LoVo (cell line): Measurements from ENCODE around the gene TNFRSF9.
A peak's percentile ranks its signal among the peaks of the same experiment; 100 is the strongest.
"Not testable (repeated sequence)": the region's sequence is repeated elsewhere in the genome, so short reads cannot be mapped to it uniquely, and the experiment has no call there.

Source experiments
- DNase-seq: peaks from one replicate; pipeline ENCODE4 v3.0.0-alpha.2; 2016; ENCODE audit warnings: low spot score

Gene TNFRSF9

DNA sequence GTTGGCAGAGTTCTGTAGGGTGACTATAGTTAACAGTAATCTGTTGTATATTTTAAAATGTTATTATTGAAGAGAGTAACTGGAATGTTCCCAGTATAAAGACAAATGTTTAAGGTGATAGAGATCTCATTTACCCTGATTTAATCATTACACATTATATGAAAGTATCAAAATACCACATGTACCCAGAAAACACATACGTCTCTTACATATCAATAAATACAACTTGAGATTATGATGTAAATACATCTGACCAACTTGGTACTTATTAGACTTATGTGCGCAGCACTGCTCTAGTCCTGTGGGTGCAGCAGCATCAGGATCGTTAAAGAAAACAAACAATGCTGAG lies 20.2 kb upstream of the TNFRSF9 start:
- no peak for DNase-seq

DNA sequence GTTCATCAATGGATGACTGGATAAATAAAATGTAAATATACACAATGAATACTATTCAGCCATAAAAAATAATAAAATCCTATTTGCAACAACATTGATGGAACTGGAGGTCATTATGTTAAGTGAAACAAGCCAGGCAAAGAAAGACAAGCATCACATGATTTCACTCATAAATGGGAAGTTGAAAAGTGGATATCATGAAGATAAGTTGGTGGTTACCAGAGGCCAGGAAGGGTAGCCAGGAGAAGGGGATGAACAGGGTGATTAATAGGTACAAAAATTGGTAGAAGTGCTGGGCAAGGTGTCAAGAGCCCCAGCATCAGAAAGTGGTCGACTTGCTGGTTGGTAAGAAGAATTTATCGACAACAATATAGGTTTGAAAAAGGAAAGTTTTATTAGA lies 19.5 kb upstream of the TNFRSF9 start:
- no peak for DNase-seq

DNA sequence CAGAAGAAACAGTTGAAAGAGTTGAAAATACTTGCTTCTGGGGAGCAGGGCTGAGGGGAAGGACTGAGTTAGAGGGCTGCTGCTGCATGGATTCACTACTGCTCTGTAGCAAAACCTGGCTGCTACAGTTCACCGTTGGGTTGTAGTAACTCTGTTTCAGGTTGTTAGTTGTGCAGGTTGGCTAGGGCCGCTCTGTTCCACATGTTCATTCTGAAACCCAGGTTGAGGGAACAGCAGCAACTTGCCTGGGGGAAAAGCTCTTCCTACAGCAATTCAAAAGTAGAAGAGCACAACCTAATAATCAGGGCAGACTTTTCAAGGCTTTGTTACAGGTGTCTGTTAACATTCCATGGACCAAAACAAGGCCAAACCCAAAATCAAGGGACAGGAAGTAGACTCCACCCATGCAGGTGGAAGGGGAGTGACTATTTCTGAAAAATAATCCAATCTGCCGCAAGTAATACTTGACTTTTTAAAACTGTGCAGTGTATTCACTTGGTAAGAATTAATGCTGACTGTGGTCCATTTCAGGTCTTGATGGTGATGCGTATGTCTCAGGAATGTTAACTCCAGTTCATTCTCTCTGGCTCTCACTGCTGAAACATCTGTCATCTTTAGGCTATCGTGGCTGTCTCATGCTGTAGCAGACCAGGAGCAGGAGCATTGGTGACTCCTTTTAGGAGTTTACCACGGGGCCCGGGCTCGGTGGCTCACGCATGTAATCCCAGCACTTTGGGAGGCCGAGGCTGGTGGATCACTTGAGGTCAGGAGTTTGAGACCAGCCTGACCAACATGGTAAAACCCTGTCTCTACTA lies 15.8 kb upstream of the TNFRSF9 start:
- DNase-seq = no peak

DNA sequence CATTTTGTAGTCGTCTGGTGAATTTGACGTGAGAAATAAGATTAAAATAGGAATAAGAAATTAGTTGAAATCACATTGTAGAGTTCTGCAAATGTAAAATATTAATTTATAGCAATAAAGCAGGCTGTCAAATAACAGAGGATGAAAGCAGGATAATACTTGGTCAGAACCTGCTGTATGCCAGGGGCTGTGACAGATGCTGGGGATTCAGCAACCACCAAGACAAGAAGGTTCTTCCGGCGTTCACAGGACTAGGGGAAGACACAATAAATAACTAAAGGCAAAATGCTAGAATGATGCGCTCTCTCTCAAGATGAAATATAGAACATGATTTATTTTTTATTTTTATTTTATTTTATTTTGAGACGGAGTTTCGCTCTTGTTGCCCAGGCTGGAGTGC lies 14.0 kb upstream of the TNFRSF9 start:
- DNase-seq = no peak

DNA sequence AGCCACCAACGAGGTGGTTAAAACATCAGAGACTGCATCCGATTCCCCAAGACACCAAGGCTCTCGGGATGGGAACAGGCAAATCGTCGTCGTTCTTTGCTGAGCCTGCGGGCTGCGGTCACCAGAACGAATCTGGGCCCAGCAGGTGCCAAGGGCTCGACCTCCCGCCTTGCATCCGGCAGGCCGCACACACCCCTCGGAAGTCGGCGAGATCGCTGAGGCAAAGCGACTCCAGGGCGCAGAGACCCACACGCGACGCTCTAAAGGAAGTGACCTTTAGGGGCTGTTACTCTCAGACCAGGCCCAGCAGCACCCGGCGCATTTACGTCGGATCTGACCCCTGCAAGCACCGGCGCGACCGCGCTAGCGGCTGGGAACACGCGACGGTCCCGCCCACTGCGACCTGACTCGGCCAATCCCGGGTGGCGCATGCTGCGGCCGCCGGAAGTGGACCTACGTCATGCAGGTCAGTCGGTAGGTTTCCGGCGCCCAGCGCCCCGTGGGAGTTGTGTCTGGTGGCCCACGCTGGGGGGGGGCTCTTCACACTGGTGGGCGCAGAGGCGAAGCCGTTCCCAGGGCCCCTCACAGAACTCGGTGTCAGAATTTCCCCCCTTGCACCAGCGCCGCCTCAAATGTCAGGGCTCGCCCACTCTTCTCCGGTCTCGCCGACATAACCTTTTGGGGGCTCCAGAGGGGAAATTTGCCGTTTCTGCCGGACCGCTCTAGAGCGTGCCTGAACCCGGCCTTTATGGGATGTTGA lies 13.4 kb upstream of the TNFRSF9 start:
- peak; percentile 81 for DNase-seq

DNA sequence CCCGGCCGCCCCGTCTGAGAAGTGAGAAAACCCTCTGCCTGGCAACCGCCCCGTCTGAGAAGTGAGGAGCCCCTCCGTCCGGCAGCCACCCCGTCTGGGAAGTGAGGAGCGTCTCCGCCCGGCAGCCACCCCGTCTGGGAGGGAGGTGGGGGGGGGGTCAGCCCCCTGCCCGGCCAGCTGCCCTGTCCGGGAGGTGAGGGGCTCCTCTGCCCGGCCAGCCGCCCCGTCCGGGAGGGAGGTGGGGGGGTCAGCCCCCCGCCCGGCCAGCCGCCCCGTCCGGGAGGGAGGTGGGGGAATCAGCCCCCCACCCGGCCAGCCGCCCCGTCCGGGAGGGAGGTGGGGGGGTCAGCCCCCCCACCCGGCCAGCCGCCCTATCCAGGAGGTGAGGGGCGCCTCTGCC lies 12.2 kb upstream of the TNFRSF9 start:
- not testable (repeated sequence) for DNase-seq

DNA sequence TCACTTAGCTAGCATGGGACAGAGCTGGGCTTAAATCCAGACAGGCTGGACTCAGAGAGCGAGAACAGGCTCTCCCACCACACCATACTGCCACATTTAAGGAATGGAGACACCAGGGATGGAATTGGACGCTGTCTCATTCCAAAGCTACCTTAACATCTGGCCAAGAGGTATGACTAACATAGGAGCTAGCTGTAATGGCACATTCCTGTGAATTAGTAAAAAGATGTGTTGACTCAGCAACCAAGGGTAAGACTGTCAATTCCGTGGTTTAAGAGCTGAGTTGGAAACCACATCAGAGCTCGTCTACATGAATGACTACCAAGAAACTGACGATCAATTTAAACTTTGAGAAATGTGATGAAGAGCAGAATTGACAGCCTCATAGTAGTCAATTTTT lies 8.3 kb upstream of the TNFRSF9 start:
- DNase-seq = peak; percentile 22

DNA sequence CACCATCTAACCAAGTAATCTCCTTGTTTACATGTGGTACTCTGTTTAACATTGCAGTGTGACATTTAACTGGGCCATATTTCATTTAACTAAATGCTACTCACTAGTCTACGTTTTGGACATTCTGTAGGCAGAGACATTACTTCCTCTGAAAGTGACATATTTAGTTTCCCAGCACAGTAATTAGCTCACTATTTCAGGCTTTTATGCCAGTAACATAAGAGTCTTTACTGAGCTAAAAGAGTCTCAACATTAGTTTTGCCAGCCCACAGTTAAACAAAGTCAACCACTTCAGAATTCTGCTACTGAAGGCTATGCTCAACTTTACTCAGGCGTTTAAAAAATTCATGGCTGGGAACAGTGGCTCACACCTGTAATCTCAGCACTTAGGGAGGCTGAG lies 2.6 kb upstream of the TNFRSF9 start:
- DNase-seq = no peak

DNA sequence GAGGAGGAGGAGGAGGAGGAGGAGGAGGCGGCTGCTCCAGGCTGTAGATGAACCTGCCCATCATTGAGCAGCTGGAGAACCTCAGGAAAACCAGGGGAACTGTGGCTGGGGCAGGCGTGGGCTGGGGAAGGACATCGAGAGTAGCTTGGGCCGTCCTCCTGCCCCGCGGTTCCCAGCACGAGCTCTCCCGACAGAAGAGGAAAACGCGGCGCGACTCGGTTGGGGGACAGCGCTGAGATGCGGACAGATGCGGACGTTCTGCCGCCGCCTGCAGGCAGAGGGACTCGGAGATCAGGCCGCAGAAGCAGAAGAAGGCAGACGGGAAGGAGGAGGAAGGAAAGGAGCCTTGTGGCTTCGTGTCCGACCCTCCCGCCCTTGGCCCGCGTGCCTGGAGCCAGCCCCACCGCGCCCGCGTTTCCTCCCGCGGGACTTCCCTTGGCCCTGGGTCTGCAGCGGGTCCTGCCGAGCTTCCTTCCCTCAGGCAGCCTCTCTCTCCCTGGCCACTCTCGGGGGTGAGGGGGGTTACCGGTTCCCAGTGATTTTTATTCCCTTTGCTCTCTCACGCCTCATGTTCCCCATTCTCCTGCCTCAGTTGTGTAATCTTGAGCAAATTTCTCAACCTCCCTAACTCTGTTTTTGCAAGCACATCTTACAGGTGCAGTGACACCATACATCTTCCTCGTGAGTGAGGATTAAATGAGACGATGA lies 1.7 kb upstream of the TNFRSF9 start:
- DNase-seq = no peak

DNA sequence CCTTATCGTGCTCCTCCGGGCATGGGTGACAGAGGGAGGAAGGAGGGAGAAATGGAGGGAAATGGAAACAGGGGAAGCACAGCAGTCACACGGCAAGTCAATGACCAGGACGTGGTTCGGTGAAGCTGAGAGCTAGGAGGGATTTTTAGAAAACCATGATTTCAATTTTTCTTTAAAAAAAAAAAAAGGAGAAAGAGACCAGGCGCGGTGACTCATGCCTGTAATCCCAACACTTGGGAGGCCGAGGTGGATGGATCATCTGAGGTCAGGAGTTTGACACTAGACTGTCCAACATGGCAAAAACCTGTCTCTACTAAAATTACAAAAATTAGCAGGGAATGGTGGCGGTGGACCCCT lies 776 bp upstream of the TNFRSF9 start:
- DNase-seq = no peak

DNA sequence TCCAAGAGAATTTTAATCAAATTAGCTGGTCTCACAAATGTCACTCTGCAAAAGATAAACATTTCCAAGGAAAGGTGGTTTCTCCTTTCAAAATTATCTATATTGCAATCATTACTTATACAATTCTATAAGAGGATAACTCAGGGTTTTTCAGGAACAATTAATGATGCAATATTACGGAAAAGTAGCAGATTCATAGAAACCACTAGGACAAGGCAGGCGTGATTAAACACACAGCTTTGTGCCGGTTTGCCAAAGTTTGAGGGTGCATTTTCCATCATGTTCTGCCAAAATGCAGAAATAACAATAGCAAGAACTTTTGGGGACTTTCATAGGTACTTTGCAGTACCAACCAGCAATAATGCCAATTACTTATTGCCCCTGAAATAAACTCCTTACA lies 605 bp downstream of the TNFRSF9 start:
- DNase-seq = no peak

DNA sequence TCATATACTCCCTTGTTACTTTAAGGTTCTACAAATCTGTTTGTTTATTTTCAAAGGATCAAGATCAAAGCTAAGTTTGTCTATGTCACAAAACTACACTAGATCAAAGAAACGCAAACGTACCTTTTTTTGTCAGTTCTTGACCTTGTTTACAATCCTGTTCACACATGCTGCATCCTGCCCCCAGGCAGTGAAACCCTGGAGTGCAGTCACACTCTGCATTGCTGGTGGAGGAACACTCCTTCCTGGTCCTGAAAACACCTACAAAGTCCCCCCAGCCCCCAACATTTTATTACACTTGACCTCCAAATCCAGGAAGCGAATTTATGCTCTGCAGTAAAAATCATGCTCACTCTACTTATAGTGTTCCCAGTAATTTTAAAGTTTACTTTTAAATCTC lies 2.6 kb downstream of the TNFRSF9 start:
- no peak for DNase-seq

DNA sequence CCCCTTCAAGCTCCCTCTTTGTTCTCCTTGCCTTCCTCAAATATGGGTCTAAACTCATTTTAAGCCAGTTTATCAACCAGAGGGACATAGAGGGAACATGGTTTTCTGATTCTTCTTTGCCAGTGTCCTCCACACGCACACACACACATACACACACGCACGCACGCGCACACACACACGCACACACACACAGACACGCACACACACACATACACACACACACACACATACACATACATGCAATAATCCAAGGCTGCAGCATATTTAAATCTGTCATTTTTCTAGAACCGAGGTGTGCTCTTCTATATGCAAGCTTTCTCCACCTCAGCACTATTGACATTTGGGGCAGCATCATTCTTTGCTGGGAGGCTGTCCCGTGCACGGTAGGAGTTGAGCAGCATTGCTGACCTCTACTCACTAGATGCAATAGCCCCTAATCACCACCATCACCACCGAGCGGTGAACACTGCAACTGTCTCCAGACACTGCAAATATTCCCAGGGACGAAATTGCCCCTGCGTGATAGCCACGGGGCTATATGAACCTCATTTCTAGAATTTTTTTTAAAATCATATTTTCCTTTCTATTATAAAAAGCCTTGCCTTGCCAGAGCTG lies 8.0 kb downstream of the TNFRSF9 start:
- no peak for DNase-seq

DNA sequence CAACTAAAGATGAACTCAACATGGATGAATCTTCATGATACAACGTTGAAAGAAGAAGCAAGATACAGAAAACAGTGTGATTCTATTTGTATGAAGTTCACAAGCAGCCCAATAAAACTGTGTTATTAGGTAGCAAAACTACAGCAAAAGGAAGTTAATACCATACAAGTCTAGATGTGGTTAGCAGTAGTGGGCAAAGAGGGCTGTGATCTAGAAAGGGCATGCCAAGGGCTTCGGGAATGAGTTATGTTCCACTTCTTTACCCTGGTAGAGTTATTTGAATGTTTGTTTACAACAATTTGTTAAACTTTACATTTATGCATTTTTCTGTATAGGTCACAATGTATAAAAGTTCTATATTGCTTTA lies 9.2 kb downstream of the TNFRSF9 start:
- DNase-seq = no peak

DNA sequence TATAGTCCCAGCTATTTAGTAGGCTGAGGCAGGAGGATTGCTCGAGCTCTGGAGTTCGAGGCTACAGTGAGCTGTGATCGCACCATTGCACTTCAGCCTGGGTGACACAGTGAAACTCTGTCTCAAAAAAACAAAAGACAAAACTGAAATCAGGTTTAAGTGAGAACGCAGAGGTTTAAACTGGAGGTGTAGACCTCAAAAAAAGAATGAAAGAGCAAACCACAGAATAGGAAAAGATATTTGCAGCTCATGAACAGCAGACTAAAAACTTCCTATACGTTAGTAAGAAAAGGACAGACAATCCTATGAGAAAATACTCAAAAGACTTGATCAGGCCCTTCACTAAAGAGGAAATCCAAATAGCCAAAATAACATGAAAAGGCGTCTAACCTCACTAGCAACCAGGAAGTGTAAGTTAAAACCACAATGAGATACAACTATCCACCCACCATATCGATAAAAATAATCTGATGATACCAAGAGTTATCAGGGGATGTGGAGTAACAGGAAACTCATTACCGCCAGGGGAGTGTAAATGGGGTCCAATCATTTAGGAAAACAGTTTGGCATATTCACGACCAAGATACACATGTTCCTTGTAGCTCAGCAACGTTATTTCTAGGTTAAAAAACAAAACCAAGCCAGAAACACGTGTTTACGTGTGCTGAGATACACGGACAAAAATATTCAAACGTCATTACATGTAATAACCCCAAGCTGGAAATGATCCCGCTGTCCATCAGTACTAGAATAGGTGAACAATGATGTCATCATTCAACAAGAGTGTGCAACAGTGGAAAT lies 9.8 kb downstream of the TNFRSF9 start:
- DNase-seq = no peak

DNA sequence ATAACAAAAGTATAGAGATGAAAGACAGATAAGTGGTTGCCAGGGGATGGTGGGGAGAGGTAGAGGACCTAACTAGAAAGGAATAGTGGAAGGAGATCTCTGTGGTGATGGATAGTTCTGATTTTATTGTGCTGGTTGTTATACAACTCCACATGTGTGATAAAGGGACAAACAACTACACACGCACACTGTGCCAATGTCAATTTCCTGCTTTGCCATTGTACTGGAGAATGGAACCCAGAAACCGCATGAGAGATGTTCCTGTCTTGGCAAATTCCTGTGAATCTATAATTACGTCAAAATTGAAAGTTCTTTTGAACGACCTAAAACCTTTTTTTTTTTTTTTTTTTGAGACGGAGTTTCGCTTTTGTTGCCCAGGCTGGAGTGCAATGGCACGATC lies 11.0 kb downstream of the TNFRSF9 start:
- DNase-seq = no peak

DNA sequence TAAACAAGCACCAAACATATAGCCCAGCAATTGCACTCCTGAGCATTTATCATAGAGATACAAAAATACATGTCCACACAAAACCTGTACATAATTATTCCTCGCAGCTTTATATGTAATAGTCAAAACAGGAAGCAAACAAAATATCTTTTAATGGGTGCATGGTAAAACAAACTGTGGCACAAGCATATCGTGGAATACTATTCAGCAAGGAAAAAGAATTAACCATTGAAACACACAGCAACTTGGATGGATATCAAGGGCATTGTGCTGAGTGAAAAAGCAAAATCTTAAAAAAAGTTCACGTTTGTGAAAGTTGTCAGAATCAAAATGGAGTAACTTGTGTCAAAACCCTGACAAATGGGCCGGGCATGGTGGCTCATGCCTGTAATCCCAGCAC lies 12.4 kb downstream of the TNFRSF9 start:
- no peak for DNase-seq

DNA sequence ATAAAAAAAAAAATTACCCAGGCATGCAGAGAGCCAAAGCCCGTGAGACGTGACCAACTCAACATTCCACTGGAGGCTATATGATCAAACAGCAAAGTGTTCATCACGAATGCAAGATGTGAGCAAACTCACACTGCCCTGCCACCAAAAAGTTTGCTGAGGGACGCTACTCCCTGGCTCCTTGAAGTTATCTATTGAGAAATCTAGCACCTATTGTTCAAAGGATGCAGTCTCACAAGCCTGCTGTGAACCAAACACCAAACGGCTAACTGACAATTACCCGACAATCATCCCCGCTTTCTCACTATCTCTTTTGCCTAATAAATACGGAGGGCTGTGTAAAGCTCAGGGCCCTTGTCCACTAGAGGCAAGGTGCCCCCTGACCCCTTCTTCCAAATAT lies 13.6 kb downstream of the TNFRSF9 start:
- not testable (repeated sequence) for DNase-seq

DNA sequence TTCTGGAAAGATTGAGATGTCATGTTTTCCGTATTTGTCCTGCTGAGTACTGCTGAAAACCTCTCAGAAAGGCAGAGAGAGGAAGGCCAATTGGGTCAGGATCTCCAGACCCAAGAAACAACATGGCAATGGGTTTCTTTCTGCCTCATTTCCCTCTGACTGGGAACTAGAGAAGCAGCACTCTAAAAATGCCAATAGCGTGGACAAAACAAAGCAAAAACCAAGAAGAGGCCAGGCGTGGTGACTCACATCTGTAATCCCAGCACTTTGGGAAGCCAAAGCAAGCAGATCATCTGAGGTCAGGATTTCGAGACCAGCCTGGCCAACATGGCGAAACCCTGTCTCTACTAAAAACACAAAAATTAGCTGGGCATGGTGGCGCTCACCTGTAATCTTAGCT lies 18.3 kb downstream of the TNFRSF9 start:
- DNase-seq = no peak

DNA sequence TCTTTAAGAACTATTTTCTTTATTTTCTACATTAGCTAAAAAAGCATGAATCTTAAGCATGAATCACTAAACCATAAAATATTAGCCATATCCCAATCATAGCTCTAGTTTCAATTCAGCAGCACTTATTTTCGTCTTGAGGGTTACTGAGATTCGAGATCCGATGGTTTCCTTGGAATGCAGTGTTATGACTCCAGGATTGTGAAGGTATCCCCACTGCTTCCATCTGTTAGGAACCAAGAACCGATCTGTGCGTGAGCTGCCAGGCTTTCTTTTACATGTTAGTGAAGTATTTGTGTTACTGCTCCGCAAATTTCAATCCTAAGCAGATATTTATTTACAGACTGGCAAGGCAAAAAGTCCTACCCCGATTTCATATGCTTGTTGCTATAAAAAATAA lies 18.8 kb downstream of the TNFRSF9 start:
- DNase-seq = no peak

DNA sequence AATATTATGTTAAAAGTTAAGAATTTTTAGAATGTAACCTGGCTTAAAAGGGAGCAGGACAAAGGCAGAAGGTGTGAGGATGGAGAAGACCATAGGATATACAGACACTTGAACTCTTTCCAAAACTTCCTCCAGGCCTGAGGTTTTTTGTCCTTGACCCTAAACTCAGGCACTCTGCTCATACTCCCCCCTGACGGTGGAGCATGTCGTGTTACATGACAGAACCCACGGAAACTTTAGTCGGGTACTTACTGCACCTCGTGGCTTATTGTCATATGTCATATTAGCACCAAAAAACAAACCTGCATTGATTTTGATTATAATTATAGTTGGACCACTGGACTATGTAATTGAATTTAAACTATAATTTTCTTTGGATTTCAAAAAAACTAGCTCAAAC lies 20.8 kb downstream of the TNFRSF9 start:
- DNase-seq = no peak

DNA sequence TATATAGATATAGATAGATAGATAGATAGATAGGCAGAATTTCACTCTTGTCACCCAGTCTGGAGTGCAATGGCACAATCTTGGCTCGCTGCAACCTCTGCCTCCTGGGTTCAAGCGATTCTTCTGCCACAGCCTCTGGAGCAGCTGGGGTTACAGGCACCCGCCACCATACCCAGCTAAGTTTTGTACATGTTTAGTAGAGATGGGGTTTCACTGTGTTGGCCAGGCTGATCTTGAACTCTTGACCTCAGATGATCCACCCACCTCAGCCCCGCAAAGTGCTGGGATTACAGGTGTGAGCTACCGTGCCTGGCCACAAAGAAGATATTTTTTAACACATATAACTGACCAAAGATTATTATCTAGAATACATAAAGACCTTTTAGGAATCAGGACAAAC lies 22.7 kb downstream of the TNFRSF9 start:
- not testable (repeated sequence) for DNase-seq
